ENCODE results near the gene OR6M1. TPM values are rescaled to one million over a fixed set of nuclear protein-coding genes. Genes with fewer than 3 reads are reported as not detected.

OR6M1 gene, protein sequence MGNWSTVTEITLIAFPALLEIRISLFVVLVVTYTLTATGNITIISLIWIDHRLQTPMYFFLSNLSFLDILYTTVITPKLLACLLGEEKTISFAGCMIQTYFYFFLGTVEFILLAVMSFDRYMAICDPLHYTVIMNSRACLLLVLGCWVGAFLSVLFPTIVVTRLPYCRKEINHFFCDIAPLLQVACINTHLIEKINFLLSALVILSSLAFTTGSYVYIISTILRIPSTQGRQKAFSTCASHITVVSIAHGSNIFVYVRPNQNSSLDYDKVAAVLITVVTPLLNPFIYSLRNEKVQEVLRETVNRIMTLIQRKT
- not detected in 2 replicates for total RNA-seq (2014; rRNA removed)
- not detected for polyA plus RNA-seq (2012)

DNA sequence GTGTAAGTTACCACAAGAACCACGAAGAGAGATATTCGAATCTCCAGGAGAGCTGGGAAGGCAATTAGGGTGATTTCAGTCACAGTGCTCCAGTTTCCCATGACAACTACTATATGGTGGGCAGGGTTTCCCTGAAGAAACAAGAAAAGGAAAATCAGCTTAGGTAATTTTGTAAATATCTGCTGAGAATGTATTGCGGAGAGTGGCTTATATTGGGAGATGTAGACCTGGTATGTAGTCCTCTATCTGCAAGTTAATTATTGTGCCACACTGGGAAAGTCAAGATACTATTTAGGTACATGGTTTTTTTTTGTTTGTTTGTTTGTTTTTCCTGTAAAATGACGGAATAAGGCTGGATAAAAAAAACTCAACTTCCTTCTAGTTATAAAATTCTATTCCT is at the start of gene OR6M1:
Gene OR6M1, minus strand, starts transcription at position 101 of the 400 bp plus-strand sequence. Its CDS starts 0 bp downstream, at position 101.
- DNase-seq (ENCODE audit: low read depth), result no peak

DNA sequence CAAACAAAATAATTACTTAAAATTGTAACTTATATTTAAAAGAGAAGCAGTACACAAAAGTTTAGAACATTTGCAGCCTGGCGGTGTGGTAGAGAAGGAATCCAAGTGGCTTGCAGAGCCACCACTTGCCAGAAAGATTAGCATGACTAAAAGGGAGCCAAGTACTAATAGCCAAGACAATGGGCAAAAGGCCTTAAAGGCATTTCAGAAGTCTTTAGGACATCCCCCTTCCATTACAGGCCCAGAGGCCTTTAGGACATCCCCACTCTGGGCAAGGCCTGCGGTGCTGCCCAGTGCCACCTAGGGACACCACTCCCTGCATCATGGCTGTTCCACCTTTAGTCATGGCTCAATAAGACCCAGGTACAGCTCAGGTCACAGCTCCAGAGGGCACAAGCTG is 46.9 kb upstream of the OR6M1 start:
- DNase-seq (ENCODE audit: low read depth), result no peak

DNA sequence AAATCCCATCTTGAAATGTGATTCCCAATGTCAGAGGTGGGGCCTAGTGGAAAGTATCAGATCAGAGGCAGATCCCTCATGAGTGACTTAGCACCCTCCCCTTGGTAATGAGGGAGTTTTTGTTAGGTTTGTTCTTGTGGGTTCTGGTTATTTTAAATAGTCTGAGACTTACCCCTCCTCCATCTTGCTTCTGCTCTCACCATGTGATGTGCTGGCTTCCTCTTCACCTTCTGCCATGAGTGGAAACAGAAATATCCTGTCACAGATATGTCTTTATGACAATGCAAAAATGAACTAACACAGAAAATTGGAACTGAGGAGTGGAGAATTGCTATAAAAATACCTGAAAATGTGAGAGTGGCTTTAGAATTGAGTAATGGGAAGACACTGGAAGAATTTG is 46.2 kb upstream of the OR6M1 start:
- DNase-seq (ENCODE audit: low read depth), result no peak

DNA sequence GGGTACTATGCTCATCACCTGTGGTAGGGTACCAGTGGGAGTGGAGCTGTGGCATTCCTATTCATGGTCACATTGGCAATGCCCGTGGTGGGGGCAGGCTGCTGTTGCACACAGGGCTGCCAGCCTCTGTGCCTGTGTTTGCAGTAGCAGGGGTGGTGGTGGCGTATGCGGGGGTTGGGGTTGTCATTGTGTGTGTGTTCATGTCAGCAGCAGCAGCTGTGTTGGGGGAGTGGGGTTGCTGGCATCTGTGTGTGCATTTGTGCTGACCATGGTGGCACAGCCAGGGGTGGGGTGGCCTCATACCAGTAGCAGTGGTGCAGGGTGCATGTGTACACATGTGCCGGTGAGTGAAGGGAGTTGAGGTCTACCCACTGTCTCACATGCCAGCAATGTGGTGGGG is 45.0 kb upstream of the OR6M1 start:
- no peak for DNase-seq (ENCODE audit: low read depth)

DNA sequence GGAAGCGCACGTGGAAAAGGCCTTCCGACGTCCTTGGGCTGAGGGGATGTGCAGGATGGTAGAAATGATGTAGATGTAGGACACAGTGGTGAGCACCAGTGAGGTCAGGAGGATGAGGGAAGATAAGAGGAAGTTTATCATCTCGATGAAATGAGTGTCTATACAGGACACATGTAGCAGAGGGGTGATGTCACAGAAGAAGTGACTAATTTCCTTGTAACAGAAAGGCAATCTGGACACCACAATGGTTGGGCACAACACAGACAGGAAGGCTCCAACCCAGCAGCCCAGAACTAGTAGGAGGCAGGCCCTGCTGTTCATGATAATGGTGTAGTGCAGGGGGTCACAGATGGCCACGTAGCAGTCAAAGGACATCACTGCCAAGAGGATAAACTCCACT is 35.0 kb upstream of the OR6M1 start:
- no peak for DNase-seq (ENCODE audit: low read depth)

DNA sequence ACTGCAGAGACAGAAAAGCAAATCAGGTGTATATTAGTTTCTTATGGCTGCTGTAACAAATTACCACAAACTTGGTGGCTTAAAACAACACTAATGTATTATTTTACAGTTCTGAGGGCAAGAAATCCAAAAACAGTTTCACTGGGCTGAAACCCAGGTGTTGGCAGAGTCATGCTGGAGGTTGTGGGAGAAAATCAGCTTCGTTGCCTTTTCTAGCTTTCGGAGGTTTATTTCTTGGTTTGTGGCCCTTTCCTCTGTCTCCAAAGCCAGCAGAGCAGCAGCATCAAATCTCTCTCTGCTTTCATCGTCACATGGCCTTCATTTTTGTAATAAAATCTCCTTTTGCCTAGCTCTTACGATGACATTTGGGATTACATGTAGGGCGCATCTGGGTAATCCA is 33.0 kb upstream of the OR6M1 start:
- no peak for DNase-seq (ENCODE audit: low read depth)

DNA sequence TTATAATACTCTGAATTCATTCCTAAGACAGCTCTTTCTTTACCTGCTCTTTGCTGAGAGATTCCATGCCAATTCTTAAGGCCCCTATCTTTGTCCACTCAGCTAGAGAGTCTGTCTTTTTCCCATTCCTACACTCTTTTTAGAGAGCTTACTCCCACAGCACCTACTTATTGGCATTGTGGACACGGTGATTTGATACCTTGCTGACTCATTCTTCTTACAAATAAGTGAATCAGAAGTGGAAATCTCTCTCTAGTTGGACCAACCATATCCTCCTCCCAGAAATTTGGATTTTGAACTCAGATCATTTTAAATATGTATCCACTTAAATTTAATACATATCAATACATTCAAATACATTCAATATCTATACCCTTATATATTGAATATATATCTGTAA is 32.5 kb upstream of the OR6M1 start:
- DNase-seq (ENCODE audit: low read depth), result no peak

DNA sequence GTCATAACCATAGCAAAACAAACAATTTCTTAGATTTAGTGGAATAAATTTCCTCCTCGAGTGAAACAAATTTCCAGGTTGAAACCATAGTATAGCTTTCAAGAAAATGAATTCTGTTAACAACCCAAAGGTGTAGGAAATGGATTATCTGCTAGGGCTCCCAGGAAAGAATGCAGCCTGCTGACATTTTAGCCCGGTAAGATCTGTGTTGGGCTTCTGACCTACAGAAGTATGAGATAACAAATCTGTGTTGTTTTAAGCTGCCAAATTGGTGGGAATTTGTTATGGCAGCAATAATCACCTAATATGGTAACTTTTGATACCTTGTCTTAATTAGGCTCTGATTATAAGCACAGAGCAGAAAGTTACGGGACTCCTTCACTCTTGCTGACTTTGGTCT is 32.0 kb upstream of the OR6M1 start:
- no peak for DNase-seq (ENCODE audit: low read depth)

DNA sequence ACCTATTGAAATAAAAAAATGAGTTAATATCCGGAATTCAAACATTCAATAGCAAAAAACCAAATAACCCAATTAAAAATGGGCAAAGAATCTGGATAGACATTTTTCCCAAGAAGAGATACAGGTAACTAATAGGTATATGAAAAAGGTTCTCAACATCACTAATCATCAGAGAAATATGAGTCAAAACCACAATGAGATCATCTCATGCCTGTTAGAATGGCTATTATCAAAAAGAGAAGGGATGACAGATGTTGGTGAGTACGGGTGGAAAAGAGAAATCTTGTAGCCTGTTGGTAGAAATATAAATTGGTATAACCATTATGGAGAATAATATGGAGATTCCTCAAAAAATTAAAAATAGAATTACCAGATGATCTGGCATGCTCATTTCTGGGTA is 26.9 kb upstream of the OR6M1 start:
- no peak for DNase-seq (ENCODE audit: low read depth)

DNA sequence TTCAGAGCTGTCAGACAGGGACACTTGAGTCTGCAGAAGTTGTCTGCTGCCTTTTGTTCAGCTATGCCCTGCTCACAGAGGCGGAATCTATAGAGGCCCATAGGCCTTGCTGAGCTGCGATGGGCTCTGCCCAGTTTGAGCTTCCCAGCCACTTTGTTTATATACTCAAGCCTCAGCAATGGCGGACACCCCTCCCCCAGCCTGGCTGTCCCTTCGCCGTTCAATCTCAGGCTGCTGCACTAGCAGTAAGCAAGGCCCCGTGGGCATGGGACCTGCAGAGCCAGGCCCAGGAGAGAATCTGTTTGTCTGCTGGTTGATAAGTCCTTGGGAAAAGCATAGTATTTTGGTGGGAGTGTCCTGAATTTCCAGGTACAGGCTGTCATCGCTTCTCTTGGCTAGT is 23.6 kb upstream of the OR6M1 start:
- no peak for DNase-seq (ENCODE audit: low read depth)

DNA sequence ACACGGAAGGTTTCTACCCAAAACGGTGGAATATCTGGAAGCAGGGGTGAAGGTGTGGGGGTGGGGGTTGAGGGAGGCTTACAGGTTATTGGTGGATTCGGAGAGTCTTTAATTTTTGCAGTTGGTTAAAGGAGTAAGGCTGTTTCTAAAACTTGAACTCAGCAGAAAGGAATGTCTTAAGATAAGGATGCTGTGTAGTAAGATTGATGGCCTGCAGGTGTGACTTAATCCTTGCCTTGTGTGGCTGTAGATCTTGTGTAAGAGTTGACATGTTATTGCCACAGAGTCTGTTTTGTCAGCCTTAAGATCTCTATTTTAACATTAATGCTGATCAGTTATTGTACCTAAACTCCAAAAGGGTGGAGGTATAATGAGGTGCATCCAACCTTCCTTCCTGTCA is 16.4 kb upstream of the OR6M1 start:
- DNase-seq (ENCODE audit: low read depth), result peak; percentile 27

DNA sequence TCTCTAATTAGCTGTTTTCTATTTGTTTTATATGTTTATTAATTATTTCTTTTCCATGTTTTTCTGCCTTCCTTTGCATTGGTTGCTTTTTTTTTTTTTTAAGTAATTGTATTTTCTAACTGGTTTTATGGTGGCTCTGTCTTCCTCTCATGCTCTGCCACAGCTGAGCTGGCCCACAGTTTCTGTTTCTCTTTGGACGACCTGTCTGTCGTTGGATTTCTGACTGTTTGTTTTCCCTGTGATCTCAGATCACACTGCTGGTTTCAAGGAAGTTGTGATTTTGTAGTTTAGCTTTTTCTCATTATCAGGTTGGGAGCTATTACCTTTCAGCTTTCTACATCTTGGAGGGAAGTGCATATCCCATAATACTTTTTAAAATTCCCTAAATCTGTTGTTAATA is 15.9 kb upstream of the OR6M1 start:
- no peak for DNase-seq (ENCODE audit: low read depth)

DNA sequence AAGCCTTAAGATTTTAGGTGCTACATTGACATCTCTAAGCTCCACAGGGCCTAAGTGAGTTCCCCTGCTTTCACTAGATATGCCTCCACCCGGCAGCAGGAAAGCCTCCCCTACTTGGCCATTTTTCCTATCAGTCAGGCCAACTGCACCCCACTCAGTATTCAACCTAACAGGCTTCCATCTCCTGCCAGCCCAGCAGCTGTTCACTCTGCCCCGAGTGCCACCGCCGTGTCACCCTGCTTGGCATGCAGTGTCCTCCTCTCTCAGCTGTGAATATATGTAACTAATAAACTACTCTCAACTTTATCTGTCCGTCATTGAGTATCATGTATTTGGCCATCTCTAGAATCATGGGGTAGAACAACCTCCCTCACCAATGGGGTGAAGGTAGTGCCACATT is 9.0 kb upstream of the OR6M1 start:
- DNase-seq (ENCODE audit: low read depth), result no peak

DNA sequence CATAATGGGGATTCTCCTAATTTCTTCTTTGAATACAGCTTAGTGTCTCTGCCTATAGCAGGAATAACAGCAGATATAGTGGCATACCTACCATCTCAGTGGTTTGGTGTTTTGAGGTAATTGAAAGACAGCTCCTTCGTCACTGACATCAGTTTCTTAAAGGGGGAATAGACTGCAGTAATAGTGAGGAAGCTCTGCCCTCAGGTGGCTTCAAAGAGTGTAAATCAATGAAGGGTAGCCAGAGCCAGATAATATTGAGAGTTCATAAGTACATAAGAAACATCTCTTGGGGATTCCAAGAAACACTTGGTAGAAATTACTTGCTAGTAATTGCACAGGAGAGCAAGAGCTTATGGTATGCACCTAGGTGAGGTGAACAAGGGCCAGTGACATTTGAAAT is 4.4 kb downstream of the OR6M1 start:
- no peak for DNase-seq (ENCODE audit: low read depth)

DNA sequence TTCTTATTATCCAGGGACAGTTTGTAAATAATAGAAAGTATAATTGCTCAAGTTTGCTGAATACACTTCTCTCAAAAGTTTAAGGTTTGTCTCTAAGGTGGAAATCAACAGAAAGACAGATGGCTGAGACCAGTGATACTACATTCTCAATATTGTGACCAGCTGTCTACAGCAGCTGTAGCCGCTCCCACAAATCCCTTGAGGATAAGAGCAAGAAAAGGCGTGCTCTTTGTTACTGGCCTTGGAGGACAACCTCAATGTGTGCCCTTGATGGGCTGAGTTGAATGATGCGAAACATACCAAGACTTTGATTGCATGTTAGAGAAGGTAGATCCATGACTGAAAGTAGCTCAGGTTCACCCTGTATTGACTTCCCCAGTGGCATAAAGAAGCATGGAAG is 6.1 kb downstream of the OR6M1 start:
- peak; percentile 72 for DNase-seq (ENCODE audit: low read depth)

DNA sequence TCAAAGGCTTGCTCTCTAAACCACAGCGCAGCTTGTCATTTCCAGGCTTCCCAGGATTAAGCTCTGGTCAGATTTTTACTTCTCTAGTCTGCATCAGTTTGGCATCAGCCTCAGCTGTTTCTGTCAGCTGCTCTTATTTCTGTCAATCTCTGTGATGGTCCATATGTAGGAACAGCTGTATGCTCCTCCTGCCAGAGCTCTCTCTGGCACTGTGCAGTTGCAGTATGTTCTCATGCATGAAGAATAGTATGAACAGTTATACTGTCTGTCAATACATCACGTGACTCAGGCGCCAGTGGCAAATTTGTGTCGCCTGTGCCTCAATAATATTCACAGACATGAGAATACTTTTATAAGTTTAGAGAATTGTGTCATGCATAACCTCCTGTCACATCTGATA is 6.7 kb downstream of the OR6M1 start:
- DNase-seq (ENCODE audit: low read depth), result peak; percentile 82

DNA sequence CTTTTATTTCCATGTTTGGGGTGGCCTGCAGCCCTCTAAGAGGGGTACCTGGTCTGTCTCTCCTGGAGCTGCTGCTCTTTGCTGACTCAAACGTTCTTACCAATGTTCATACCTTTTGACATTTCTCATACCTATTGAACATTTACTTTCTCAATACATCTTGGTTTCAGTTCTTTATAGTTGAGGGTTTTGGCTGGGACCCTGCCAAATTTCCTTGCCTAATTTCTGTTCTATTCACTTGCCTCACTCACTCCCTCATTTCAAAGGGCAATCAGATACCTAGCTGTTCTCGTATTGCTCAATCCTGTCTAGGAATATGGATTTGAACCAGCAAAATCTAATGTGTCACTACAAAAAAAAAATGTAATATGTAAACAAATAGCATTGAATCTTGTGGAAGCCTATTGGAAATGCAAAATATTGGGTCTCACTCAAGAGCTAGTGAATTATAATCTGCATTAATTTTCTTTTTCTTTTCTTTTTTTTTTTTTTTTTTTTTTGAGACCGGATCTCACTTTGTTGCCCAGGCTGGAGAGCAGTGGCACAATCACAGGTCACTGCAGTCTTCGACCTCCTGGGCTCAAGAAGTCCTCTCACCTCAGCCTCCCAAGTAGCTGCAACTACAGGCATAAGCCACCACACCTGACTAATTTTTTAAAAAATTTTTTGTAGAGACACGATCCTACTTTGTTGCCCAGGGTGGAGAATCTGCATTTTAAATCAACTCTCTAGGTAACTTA is 7.5 kb downstream of the OR6M1 start:
- no peak for DNase-seq (ENCODE audit: low read depth)

DNA sequence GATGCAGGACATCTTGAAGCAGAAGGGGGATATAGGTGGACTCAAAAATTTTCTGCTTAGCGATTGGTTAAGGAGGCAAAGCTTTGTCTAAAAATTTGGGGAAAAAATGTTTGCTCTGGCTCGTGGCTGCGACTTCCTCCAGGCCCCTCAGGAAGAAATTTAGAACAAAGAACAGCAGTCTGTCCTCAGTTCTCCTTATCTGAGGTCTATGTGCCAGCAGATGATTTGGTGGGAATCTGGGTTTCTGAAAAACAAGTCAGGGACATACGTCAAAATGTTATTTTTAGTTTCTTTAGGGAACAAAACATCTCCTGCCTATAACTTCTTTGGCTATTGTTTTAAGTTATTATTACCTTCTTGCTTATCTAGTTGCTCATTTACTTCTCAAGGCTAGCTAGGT is 8.1 kb downstream of the OR6M1 start:
- no peak for DNase-seq (ENCODE audit: low read depth)

DNA sequence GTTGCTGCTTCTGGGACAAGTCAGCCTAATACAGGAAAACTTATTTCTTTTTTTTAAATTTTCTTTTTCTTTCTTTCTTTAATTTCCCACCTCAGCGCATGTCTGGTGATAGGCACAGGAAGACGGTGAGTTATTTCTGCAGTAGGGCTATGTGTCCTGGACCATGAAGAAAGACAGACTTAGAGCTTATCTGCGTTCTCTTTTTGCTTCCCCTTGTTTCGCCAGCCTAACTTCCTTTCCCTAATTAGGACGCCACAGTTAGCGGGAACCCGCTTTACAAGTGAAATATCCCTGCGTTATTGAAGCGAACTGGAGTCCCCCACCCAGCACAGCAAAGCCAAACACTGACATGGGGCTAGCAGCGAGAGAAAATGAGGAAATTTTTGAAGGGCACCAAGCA is 8.6 kb downstream of the OR6M1 start:
- no peak for DNase-seq (ENCODE audit: low read depth)

DNA sequence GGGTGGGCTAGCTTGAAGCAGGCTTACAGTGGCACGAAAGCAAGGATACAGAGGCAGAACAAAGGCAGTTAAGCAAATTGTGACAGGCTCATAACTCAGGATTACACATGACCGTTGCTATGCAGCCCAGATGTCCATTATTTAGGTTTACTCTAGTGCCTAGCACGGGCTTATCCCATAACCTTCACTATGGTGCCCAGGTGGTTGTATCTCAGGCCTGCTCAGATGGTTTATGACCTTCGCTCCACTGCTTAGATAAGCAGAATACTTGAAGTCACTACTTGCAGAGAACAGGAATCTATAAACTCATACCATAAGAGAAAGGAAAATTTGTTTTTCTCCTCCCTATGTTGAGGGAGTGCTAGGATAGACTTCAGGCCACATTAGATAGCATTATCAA is 9.0 kb downstream of the OR6M1 start:
- no peak for DNase-seq (ENCODE audit: low read depth)

DNA sequence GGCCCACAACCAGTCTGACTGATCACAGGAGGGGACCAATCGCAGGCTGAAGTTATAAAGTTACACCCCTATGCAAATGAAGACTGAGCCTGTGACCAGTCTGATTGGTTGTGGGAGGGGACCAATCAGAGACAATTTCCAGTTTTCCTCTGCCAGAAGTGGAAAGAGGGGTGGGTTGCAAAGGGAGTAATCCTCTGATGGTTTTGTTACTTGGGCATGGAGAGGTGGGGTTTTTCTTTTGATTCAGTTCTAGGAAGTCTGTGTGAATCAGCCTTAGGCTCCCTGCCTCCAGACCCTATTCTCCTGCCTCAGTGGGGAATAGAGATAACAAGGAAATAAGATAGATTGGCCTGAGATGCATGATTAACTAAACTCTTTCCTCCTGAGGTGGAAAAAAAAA is 9.9 kb downstream of the OR6M1 start:
- no peak for DNase-seq (ENCODE audit: low read depth)

DNA sequence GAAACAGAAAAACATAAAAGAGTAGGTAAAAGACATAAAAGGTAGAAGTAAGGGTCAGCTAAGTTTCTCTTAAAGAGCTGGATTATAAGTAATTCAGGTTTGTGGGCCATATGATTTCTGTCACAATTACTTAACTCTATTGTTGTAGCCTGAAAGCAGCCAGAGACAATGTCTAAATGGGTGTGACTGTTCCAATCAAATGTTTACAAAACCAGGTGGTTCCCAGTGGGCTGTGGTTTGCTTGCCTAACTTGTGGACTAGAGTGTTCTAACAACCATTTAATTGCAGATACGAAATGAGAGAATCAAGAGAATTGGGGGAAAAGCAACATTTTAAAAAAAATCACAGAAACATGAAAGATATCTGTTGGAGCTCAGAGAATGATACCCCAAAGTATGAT is 22.6 kb downstream of the OR6M1 start:
- no peak for DNase-seq (ENCODE audit: low read depth)

DNA sequence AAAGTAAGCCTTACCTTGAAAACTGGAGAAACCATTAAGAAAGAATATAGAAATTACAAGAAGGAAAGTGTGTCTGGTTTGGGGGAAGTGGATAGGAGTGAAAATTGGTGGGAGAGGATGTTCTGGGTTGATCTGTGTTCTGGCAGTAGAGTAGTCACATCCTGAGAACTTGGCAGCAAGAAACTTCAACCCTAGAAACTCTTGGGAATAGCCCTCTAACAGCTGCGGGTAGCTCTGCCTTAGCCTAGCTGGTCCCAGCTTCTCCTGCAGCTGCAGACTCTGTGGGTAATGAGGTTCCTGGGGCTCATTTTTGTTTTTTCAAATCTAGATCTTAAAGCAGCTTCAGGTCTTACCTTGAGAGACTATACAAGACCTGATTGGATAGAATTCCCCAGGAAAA is 27.6 kb downstream of the OR6M1 start:
- DNase-seq (ENCODE audit: low read depth), result no peak

All from LHCN-M2 (cell line).